Measurements from ENCODE around the gene TBXAS1.
"Not testable (repeated sequence)": the region's sequence is repeated elsewhere in the genome, so short reads cannot be mapped to it uniquely, and the experiment has no call there.

Gene TBXAS1

DNA sequence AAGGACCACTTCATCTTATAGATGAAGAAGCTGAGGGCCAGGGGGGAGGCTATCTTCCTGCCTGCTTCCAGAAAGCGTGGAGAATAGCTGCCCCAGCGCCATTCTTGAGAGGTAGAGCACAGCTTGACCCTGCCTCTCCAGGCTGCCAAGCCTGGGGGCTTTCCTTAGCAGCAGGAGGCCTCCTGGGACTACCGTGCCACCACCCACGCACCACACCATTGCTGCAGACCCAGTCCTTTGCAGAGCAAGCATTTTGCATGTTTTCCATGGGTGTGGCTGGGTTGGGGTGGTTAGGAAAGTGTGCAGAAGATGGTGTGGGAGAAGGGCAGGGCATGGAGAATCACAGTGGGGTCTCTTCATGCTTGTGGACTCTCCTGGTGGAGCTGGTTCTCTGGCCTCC is 64.9 kb downstream of the TBXAS1 start:
- no peak for DNase-seq

DNA sequence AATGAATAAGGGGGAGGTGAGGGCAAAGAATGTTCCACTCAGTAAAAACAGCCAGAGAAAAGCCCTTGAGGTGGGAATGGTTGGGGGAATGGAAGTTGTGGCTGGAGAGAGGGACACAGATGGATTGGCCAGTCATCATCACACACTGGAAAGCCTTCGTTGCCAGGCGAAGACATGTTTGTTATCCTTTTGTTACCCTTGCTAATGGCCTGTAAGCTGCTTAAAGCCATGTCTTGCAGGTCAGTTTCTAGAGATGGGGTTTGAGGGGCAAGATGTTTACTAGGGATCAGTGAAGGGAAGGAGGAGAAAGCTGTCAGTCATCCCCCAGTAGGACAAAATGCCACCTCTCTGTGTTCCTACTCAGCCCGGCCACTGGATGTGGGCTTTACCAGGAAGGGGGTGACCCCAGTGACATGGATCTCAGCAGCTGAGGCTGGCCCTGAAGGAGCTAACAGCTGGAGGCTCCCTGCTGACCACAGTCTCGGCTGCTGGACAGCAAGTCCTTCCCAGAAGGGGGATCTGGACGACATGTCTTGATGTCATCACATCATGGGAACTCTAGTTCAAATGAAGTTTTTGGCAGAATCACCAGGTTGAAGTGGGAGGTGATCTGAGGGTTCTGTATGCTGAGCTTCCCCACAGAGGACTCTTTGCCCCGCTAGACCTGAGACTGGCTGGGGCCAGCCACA is 66.2 kb downstream of the TBXAS1 start:
- DNase-seq, result no peak

DNA sequence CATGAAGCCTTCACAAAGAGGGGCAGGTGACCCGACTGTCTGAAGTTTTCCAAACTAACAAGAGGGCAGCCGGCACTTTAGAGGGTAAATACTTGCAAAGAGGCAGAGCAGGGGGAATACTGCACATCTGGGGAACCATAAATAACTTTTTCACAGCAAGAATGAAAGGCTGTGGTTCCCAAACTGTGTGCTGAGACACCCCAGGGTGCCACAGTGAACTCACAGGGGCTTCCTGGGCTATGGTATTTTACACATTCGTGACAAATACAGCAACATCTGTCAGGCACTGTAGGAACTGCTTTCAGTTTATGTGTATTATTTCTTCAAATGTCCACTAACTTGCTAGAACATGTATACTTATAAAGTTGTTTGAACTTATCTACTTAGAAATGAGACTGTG is 67.2 kb downstream of the TBXAS1 start:
- no peak for DNase-seq

DNA sequence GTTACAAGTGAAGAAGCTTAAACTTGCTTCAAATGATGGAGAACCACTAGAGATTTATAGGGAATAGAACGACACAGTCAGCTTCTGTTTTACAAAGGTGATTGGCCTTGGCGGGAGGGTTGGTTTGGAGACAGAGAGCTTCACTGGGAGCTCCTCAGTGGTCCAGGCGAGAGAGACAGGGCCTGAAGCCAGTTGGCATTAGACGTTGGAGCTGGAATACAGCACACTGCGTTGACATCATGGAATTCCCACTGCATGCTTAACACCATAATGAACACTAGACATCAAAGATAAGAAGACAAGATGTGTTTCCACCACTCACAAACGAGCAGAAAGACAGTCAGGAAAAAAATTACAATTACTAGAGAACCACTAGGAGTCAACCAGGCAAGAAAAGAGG is 67.8 kb downstream of the TBXAS1 start:
- no peak for DNase-seq

DNA sequence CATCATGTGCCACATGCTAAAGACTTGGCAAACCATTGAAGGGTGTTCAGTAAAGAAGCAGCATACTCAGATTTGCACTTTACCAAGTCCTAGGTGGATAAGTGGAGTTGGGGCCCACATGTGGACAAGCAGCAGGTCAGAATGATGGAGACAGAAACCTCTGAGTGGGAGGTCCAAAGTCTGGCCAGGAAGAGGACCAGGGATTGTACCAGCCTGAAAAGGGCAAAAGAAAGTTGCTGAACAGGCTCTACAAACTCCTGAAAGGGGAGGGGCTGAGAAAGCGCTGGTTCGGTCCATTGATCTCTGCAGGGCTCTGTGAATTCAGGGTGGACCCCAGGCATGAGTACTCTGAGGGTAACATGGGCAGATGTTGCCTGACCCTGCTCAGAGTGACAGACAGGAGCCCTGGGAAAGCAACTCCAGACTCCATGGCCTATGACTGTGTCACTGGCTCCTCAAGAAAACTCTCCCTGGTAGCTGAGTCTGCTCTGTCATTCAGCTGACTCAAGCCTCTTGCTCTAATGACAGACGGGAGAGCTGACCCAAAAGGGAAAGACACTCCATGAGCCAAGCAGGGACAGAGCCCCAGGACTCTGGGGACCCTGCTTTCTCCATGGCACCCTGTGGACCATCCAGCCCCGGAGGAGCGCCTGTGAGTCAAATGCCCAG is 68.5 kb downstream of the TBXAS1 start:
- DNase-seq, result no peak

DNA sequence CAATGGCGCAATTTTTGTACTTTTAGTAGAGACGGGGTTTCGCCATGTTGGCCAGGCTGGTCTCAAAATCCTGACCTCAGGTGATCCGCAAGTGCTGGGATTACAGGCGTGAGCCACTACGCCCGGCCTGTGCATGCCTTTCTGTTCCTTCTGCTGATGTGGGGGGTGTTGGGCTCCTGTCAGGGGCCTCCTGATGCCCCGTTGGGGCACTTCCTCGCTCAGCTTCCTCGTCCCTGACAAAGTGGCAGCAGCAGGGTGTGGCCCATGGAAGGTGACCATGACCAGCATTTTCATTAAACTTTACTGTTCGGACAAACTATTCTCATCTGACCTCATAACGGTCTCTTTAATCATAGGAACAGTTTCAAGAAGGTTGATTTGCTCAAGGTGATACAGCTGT is 69.4 kb downstream of the TBXAS1 start:
- no peak for DNase-seq

DNA sequence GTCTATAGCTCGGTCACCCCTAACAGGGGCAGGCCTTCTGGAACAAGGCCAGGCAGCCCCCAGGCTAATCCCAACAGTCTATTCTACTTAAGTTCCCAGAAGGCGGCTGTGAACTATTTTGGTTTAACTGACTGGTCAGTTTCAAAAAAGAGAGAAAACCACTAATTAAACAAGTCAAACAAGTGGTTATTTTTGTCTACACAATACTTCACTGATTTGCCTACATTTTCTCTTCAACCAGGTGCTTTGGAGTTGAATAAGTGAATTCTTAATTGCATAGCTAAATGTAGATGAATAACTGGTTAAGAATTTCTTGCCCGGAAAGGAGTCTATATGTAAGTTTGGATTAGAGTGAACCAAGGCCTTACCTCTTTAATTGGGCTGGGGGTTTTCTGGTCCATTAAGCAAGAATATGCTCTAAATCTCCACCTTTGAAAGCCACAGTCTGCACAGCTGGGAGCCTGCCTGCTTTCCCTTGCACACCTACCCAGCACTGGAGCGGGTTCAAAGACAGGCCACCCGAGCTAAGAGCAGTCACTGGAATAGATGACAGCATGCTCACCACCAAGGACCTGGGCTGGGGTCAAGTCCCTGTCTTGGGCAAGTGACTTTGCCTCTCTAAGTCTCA is 70.4 kb downstream of the TBXAS1 start:
- no peak for DNase-seq

DNA sequence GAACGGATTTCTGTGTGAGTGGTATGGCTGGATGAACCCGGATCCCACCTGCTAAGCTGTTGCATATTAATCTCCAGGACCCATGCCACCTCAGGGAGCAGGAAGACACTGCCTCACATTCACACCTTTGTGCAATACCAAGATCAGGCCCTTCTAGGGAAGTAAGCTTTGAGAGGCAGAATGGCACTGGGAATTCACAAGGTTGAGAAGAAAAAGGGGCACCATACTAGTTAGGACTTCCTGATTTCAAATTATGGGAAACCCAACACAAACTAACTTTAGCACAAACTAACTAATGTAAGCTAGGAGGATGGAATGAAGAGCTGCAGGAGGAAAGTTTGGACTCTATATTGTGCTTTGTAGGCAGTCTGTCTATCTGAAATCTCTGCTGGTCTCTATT is 71.3 kb downstream of the TBXAS1 start:
- DNase-seq, result no peak

DNA sequence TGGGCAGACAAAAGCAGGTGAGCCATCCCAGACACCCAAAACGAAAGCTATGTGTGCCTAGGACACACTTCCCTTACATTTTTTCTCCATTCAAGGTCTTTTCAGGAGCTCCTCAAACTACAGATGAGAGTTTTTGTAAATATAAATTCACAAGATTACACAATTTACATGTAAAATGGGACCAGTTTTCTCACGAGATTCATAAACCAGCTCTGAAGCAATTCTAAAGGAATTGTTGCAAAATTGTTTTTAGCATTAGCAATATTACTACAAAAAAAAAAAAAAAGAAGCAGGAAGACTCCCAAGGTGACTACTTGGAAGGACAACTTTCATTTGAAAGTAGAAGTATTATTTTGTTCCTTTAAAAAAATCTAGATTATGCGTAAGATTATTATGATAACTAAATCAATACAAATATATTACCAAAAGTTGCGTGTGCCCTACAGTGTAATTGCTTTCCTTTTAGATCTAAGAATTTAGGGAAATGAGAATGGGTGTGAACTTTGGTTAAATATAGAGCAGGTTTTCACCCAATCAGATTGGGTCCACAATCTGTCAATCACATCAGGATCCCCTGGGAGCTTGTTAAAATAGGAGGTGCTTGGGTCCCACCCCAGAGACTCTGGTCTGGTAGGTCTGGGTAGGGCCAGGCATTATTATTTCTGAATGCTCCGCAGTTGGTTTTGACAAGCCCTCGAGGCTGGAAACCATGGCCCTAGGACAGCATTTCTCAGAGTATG is 72.2 kb downstream of the TBXAS1 start:
- DNase-seq, result peak; percentile 33

DNA sequence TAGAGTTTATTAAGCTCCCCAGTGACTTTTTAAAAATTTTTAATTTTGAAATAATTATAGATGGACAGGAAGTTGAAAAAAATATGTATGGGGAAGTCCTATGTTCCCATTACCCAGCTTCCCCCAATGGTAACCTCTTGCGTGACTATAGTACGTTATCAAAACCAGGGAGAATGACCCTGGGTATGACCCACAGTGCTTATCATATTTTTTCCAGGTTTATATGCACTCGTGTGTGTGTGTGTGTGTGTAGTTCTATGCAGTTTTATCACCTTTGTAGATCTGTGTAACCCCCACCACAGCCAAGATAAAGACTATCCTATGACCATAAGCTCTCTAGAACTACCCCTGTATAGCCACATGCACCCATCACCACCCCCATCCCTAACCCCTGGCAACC is 72.8 kb downstream of the TBXAS1 start:
- DNase-seq, result no peak

DNA sequence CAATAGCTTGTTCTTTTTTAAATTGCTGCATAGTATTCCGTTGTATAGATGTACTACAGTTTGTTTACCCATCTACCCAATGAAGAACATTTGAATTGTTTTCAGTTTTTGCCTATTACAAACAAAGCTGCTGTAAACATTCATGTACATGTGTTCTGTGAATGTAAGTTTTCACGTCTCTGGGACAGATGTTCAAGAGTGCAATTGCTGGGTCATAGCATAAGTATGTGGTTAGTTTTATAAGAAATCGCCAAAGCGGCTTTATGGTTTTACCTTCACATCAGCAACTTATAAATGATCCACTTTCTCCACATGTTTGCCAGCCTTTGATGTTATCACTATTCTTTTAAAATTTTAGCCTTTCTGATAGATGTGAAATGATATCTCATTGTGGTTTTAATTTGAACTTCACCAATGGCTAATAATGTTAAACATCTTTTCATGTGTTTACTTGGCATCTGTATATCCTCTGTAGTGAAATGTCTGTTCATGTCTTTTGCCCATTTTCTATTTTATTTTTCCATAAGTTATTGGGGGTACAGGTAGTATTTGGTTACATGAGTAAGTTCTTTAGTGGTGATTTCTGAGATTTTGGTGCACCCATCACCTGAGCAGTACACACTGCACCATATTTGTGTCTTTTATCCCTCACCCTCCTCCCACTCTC is 73.5 kb downstream of the TBXAS1 start:
- no peak for DNase-seq

DNA sequence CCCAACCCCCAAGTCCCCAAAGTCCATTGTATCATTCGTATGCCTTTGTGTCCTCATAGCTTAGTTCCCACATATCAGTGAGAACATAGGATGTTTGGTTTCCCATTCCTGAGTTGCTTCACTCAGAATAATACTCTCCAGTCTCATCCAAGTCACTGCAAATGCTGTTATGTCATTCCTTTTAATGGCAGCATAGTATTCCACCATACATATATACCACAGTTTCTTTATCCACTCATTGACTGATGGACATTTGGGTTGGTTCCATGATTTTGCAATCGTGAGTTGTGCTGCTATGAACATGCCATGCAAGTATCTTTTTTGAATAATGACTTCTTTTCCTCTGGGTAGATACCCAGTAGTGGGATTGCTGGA is 74.0 kb downstream of the TBXAS1 start:
- DNase-seq, result not testable (repeated sequence)

DNA sequence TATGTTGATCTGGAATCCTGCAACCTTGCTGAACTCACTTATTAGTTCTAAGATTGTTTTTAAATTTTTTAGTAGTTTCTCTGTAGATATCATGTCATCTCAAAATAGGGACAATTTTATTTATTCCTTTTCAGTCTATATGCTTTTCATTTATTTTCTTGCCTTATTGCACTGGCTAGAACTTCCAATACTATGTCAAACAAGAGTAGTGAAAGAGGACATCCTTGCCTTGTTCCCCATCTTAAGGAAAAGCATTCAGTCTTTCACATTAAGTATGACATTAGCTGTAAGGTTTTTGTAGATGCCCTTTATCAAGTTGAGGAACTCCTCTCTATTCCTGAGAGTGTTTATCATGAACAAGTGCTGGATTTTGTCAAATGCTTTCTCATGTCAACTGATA is 77.8 kb downstream of the TBXAS1 start:
- no peak for DNase-seq

DNA sequence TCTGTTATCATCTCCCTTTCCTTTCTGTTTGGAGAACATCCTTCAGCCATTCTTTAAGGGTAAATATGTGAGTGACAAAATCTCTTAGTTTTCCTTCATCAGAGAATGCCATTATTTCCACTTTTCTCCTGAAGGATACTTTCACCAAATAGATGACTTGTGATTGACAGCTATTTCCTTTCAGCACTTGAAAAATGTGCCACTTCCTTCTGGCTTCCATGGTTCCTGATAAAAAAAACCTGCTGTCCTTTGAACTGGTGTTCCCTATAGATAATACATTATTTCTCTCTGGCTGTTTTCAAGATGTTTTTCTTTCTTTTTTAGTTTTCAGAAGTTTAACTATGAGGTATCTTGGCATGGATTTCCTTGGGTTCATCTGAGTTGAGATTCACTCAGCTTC is 79.7 kb downstream of the TBXAS1 start:
- no peak for DNase-seq

DNA sequence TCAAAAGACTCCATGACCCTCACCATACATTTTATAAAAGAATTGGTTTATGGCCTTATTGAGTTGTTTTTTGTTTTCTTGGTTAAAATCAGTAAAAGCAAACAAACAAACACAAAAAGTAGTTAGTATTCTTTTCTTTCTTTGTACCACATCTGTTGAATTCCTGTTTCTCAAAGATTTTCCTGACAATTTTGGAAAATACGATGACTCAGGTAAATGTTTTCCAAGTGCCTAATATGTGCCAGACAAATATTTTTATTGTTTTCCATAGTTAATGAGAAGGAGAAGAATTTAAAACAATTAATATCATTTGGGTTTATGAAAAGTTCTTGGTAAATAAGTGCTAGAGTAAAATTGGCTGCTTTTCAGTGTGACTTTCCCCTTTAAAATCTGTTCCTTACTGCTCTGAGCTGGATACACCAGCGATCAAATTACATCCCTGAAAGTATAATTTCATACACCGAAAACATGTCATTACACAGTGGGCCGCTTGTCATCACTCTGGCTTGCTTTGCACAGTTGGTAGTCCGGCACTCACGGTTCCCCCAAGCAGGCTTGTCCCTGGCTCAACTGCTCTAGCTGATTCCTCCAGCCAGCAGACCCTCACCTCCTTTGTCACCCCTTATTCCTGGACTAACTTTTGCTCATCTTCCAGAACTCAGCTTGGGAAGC is 80.5 kb downstream of the TBXAS1 start:
- no peak for DNase-seq

DNA sequence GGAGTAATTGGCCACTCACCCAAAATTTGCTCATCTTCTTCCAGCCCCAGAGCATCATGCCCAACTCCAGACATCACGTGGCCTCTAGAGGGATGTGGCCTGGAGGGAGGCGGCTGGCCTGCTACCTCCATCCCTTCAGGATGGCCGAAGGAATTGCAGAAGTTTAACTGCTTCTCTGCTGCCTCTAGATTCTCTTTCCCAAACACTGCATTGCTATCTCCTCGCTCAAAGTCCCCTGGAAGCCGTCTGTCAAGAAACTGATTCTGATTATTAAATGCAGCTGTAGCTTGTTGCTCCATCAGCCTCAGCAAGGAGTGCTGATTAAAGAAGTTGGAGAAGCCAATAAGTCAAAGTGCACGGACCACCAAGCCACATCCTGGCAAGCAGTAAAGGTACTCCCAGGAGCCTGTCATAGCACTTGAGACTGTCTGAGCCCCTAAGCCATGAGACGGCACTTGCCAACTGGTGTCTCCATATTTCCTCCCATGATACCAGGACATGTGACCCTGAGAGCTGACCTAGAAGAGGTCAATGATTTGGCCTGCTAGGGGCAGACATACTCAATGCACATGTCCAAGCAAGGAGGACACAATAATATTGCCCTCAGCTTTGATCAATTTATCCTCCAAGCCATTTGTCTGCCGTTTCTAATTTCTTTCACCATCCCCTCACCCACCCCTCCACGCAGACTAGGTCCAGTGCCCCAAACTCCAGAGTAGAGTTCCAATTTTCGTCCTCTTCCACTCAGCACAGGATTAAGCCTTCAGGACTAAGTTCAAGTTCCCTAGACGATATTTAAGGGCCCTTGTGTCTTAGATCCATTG is 84.2 kb downstream of the TBXAS1 start:
- no peak for DNase-seq

DNA sequence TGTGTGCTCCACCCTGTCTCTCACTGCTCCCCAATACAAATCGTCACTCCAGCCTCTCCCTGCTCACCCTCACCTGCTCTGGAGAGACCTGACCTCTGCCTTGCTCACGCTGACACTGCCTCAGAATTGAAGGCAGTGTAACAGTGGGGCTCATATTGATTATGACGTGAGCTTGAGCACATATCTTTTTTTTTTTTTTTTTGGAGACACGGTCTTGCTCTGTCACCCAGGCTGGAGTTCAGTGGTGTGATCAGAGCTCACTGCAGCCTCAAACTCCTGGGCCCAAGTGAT is 84.7 kb downstream of the TBXAS1 start:
- DNase-seq, result no peak

DNA sequence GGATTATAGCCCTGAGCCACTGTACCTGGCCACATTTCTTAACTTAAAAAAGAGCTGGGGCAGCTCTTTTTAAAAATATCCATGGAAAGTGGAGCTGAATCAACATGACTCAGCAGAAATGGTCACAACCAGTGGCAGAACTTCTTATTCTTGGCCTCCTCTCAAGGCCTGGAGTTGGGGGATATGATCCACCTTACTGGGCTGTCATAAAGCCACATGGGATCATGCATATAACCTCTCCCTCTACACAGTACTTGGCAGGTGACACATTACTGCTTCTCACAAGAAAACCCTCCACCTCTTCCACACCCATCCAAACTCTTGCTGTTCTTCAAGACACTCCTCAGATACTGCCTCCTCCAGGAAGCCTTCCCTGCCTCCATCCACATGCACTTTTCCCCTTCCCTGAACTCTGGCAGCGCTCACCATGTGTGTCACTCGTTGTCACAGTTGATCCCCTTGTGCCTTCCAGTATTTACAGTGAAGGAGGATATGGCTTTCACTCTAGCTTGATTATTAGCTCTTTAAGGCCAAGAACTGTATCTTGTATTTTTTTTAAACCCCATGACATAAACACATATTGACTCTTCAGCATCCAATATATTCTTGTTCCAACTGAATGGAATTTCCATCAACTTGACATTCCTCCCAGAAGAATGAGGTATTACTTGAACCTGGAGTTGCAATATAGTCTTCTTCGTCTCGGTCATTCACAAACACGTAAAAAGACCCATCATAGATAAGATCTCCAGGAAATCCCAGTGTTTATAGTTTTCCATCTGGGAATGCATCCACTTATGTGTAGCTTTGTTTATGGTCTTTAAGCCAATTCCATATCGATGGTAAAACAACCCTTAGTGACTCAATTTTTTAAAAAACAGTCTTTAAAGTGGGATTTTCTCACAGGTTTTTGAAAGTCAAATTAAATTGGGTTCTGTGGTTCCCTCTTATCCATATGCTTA is 85.5 kb downstream of the TBXAS1 start:
- no peak for DNase-seq

DNA sequence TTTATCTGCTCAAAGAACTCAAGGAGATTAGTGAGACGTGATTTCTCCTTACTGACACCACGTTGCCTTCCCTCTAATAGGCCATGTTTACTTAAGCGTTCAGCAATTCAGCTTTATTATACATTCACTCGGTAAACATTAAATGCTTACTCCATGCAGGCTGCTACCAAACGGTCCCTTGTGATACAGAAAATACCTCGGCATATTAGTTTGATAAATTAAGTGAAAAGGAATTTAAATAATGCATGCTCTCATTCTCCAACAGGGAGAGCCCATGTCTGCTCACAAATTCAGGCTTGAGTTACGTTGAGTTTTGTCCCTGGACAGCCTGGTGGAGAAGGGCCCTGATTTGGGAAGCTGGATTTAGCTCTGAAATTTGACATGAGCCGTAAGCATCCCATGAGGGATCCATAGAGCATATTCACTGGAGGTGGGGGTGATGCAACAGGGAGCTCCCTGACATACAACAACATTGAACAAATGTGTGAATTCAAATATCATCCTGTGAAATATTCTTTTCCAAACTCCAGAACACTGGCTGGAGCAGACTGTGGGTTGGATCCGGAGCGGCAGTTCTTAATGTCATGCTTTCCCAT is 86.3 kb downstream of the TBXAS1 start:
- no peak for DNase-seq
